Muscle of back (tissue), 11 donors: ENCODE results near the gene CCDC158. TPM values are rescaled to one million over a fixed set of nuclear protein-coding genes. Genes with fewer than 3 reads are reported as not detected.
A peak's percentile ranks its signal among the peaks of the same experiment; 100 is the strongest.
"Not testable (repeated sequence)": the region's sequence is repeated elsewhere in the genome, so short reads cannot be mapped to it uniquely, and the experiment has no call there.

Experiments
- DNase-seq, 3 donors: peaks; one replicate each; pipeline versions ENCODE4 v3.0.0 to v3.0.0-alpha.2; 2013
- polyA plus RNA-seq, 10 donors: library from polyadenylated mRNA; unstranded; fragments of 120-200 nt; gene quantifications; one replicate each; pipeline ENCODE4 v1.2.1, GENCODE V29; 2013; ENCODE audit not compliant: insufficient read length in 10 of 10

CCDC158 gene
- polyA plus RNA-seq, 10 donors, result 0.52 to 1.4 (median 0.83) TPM

DNA sequence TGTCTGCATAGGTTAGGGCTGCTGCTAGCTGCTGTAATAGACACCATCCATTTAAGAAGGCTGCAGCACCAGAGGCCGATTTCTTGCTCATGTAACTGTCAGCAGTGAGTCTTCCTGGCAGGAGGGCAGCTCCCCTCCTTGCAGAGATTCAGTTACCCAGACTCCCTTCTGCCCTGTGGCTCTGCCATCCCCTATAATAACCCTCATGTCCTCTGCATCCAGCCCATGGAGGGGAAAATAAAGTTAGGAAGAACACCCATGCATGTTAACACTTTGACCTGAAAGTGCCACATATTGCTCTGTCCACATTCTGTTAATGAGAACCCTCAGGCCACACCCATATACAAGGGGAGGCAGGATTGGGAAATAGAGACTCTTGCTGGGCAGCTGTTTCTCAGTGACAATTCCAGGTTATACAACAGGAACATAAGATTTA is 109.0 kb downstream of the CCDC158 start:
- peak in 2 of 3 donors; percentile 4 to 10 for DNase-seq

DNA sequence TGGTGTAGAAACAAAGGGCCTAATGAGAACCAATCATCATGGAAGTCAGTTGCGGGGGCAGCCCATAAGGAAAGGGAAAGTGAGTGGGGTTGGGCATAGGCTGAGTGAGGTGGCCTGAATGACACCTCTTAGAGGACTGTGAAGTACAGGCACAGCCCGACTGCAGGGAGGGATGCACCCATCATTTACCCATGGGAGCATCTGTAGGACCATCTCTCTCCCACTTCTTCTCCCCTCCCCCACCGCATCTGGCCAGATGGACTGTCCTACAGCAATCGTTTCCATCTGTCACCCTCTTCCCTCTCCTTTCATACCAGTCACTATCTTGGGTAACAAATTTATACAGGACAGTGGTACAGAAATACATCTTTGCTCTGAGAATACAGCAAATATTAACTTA is 110.3 kb downstream of the CCDC158 start:
- DNase-seq, result no peak

- DNase-seq, result no peak
These were observed 110.9 kb downstream of the CCDC158 start for GRCh38 chr4:76309939-76310550.

DNA sequence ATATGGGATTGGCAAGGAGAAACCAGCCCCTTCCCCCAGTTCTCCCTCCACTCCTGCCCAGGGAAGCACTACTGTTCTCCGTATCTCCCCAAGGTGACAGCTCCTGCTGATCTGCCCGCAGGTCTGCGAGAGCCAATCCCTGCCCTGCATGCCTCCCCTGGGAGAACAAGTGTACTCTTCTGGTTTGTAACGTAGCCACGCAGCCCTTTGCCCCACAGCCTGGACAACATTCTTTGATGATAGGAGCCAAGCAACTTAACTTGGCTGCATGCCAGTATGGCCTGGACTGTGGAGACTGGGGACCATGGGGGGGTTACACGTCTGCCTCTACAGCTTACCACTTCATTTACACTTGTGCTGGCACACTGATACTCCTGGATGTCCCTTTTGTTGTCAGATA is 112.4 kb downstream of the CCDC158 start:
- peak; percentile 21 to 41 (median 38) for DNase-seq

DNA sequence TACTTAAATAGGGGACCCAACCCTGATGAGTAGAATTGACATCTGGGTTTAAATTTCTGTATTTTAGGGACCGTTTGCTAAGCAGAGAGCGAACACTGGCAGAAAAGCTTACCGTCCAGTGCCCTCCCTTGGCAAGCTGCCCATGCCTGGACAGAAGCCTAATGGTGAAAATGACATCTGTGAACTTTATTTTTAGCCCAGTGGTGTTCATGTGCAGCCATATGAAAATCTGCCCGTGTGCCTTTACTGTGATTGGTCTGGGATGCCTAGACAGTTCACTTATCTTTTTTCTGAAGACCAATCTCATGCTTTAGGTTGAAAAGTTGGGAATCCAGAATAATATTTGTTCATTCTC is 113.3 kb downstream of the CCDC158 start:
- DNase-seq, result peak; percentile 41 to 69 (median 54)

DNA sequence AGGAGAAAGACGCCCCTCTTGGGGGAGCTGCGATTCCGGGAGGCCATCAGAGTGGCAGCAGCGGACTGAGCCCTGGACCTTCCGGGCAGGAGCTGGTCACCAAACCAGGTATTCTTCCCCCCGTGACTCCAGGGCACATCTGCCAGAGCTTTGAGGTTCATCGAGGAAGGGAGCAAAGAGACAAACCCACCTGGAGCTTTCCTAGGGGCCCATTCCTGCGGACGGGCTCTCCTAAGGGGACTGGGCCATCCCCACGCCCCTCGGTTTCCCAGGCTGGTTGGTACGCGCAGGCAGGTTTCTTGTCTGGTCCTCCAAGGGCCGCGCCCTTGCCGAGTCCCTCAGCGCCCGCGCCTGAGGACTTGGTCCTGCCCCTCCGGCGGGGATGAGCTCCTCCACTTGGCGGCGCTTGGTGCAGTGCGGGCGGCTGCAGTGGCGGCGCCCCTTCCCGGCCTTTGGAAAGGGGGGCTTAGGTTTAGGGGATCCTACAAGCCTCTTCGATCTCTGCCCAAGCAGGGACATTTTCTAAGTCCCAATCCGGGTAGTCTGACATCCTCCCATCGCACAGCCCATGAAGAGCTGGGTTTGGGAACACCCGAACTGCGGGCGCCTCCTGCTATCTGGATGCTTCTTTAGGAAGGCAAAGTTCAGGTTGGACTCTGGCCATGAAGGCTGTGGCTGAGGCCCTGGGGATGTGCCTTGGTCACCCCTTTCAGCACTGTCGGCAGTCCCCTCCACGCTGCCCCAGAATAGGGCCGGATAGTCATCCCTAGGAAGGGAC is 113.9 kb downstream of the CCDC158 start:
- DNase-seq, result peak; percentile 18 to 50 (median 28)

DNA sequence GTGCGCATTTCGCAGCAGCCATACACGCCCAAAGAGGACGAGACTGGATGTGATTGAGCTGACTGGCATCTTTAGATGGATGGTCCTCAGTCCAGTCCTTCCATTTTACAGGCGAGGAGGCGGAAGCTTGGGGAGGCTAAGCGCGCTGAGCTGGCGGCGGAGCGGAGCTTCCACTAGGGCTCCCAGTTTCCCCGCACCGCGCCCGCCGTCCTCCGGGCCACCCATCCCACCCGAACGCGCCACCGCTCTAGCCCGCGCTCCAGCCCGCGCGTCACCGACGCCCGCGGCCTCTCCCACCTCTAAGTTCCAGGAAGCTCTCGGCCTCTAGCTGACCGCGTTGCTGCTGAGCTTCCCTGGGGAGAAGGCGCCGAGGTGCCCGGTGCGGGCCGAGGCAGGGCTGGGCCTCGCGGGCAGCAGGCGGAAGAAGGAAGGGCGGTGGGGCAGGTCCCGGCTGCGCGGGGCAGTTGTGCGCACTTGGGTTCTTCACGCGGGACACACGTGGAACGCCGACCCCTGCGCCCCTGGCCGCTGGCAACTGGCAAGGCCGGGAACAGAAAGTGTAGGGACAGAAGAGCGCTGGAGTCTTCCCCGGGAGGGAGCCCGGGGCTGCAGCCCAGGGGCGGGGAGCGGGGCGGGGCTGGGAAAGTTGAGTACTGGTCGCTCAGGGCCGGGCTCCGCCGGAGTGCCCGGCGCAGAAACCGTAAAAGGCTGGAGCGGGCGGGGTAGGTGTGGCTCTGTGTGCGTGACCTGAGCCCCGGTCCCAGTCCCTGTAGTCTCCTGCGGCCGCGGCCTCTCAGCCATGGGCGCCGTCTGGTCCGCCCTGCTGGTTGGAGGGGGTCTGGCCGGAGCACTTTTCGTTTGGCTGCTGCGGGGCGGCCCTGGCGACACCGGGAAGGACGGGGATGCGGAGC is 114.7 kb downstream of the CCDC158 start, which contains the start of gene STBD1:
TSS of gene STBD1 (plus strand) at position 763 of the 911 bp plus-strand sequence. CDS start at position 800, 37 bp downstream.
- peak; percentile 68 to 81 (median 70) for DNase-seq

DNA sequence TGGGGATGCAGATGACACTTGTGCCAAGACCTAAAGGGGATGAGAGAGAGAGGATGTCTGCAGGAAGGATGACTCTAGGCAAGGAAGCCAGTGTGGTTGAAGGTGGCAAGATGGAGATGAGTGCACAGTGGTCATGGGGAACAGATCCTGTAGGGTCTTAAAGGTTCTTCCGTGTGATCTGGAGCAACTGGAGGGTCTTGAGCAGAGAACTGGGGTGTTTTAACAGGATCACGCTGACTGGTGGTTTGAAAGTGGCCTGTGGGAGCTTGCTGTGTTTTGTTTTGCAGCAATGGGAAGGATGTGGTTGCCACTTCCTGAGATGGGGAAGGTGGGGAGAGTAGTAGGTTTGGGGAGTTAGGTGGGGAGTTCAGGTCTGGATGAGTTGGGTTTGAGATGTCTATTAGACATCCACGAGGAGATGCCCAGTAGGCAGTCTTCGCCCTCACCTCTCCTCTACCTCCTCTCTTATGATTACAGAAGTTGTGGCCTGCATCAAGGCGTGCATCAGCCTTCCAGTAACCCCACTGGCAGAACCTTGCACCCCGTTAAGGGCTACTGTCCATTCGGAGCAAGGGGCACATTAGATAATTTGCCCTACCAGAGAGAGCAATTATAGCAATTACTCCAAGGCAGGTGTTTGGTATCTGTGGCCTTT is 115.8 kb downstream of the CCDC158 start:
- DNase-seq, result no peak

DNA sequence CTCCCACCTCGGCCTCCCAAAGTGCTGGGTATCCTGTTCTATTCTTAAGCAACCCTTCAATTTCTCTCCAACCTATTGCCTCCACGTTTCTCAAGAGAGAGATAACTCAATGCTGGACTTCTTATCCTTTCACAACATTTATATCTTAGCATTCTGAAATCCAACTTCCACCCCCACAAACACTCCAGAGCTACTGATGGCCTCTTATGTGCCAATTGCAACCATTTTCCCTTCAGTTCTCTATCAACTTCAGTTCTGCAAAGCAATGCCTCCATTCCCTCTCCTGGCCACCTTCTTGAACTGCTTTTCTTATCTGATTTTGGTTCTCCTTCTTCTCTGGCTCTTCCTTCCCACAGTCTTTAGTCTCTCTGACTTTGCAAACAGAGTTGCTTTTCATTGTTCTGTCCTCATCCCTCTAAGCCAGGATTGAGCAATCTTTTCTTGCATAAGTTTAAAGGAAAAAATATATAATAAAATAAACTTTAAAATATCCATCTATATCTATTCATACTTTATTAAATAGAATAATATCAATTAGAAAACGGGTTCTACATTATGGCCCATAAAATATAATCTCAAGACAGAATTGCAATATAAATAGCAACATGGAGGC is 118.0 kb downstream of the CCDC158 start:
- DNase-seq, result no peak

DNA sequence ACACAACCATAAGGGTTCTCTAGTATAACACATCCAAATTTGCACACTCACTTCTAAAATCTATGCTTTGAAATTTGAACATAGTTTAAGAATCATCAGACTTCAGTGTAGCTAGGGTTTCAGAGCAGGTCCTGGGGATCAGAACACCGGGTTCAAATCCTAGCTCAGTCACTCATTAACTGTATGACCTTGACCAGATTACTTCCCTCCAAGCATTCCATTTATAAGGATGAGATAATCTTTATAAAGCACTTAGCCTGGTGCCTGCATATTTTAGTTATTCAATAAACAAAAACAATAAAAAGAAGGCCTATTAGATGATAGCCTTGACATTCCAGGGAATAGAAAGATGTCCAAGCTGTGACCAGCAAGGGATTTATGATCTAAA is 119.2 kb downstream of the CCDC158 start:
- DNase-seq, result no peak

- peak; percentile 31 to 74 (median 40) for DNase-seq
These were observed 119.7 kb downstream of the CCDC158 start for GRCh38 chr4:76301068-76301774.

- DNase-seq, result no peak
These were observed 120.9 kb downstream of the CCDC158 start for GRCh38 chr4:76300012-76300411.

GRCh38 chr4:76298227-76298626 is 122.7 kb downstream of the CCDC158 start:
- DNase-seq, result no peak

DNA sequence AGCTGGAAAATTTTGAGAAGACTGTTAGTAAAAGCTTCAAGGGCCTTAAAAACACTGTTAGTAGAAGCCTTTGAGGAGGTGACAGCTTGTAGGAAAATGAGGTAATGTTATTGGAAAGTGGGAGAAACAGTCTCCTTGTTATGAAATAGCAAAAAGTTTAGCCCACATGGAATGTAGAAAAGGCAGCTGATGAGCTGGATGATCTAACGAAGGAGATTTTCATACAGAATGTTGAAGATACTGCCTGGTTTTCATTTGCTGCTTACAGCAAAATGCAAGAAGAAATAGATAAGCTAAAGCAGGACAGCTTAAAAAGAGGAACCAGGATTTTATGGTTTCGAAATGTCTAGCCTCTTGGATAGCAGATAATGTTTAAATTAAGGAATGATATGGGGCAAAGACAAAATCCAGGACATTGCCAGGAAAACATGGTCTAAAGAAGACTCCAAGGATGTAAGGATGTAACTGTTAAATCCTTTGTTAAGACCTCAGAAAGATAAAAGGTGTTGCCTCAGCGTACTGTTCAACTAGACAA is 124.6 kb downstream of the CCDC158 start:
- no peak for DNase-seq

- no peak for DNase-seq
These were observed 127.2 kb downstream of the CCDC158 start for GRCh38 chr4:76293772-76294171.

DNA sequence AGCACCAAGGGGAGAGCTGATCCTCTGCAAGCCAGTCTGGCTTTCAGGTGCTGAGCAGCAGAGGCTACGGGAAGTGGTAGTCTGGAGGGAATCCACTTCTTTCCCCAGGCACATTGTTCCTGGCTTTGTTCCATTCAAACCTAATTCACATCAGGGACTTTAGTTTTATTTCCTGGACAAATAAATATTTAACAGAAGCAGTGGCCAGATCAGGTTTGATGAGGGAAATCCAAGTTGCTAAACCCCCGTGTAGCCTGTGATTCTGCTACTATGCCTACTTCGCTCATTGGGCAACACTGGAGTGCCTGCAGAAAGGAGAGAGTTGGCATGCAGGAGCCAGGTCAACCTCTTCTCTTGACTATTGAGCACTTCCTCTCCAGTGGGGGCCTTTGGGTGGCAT is 128.2 kb downstream of the CCDC158 start:
- DNase-seq, result no peak

DNA sequence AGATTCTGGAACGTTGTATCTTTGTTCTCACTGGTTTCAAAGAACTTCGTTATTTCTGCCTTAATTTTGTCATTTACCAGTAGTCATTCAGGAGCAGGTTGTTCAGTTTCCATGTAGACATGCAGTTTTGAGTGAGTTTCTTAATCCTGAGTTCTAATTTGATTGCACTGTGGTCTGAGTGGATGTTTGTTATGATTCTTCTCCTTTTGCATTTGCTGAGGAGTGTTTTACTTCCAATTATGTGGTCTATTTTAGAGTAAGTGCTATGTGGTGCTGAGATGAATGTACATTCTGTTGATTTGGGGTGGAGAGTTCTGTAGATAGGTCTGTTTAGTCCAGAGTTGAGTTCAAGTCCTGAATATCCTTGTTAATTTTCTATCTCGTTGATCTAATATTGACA is 133.1 kb downstream of the CCDC158 start:
- DNase-seq, result not testable (repeated sequence)

DNA sequence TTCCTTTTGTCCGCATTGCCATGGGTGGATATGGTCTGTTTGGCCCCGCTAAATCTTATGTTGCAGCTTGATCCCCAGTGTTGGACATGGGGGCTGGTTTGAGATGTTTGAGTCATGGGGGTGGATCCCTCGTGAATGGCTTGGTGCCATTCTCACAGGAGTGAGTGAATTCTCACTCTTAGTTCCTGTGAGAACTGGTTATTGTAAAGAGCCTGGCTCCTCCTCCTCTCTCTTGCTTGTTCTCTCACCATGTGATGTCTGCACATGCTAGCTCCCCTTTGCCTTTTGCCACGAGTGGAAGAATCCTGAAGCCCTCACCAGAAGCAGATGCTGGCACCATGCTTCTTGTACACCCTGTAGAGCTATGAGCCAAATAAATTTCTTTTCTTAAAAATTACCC is 137.0 kb downstream of the CCDC158 start:
- DNase-seq, result no peak

DNA sequence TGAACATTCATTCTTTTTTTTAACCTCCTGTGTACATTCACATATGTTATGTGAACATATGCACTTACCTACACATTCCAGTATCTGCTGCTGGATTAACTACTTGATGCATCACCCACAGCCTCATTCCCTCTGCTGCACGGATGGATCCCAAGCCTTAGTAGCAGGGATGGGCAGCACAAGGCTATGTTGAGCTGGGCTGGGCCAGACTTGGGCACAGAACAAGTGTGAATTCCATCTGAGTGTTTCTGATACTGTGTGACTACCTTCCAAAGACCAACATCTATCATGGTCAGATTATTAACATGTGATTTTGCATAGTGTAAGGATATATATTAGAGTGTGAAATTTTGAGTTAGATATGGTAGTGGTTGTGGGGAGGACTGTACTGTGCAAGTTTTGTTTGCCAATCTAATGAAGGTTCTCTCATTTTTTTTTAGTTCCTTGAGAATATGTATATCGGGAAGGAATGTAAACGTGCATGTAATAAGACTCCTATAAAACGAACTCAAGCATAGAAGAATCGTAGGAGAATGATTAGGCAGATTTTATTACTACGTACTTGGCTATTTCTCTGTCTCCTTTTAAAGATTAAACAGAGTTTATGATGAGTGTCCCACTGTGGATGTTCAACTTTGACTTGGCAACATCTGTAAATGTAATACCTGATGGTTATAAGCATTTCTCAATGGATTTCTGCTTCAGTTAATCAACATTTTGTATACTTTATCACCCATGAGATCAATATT is 137.8 kb downstream of the CCDC158 start:
- no peak for DNase-seq

GRCh38 chr4:76281594-76281993 is 139.3 kb downstream of the CCDC158 start:
- not testable (repeated sequence) for DNase-seq
